HTR-8/SVneo (cell line): ENCODE measurements around the gene ZSCAN16.

Source experiments
- DNase-seq: peaks from one replicate; pipeline ENCODE4 v3.0.0; 2011; ENCODE audit warnings: low spot score, mixed read lengths; ENCODE audit not compliant: insufficient read length
- FAIRE-seq: peaks from 2 replicates; lab custom pipeline; 2011; peaks lifted over from hg19 to GRCh38; lab: Jason Lieb, UNC

Gene ZSCAN16

DNA sequence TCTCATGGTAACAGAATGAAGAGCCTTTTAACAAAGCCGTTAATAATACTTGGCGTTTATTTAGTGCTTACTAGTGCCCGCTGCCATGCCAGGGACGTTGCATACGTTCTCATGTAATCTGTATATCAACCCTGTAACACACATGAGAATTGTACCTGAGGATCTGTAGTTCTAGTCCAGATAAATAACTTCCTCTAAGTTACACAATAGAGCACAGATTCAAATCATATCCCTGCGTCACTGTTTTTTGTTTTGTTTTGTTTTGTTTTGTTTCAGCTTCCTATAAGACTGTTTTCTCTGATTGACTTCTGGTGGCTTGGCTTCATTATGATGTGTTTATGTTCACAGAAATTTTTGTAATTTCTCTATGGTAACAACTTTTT lies 553 bp downstream of the ZSCAN16 start:
- DNase-seq (no peak), FAIRE-seq (no peak)

DNA sequence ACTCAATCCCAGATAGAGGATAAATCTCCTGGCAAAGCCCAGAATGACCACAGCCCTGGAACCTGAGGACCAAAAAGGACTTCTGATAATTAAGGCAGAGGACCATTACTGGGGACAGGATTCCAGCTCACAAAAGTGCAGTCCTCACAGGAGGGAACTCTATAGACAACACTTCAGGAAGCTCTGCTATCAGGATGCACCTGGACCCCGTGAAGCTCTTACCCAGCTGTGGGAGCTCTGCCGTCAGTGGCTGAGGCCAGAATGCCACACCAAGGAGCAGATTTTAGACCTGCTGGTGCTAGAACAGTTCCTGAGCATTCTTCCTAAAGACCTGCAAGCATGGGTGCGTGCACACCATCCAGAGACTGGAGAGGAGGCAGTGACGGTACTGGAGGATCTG lies 992 bp downstream of the ZSCAN16 start:
- DNase-seq, result no peak
- no peak for FAIRE-seq

DNA sequence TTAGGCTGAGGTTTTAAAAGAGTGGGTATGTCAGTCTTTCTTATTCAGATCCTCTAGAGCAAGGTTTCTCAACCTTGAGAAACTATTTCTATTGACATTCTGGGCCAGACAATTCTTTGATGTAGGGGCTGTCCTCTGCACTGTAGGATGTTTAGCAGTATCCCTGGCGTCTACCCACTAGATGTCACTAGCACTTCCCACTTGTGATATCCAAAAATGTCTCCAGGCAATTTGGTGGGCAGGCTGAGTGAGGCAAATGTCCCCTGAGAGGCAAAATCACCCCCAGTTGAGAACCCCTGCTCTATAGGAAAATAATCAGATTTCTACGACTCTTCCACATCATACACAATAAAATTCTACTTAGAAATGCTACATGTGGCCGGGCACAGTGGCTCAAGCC lies 9.6 kb downstream of the ZSCAN16 start:
- DNase-seq (no peak), FAIRE-seq (no peak)

DNA sequence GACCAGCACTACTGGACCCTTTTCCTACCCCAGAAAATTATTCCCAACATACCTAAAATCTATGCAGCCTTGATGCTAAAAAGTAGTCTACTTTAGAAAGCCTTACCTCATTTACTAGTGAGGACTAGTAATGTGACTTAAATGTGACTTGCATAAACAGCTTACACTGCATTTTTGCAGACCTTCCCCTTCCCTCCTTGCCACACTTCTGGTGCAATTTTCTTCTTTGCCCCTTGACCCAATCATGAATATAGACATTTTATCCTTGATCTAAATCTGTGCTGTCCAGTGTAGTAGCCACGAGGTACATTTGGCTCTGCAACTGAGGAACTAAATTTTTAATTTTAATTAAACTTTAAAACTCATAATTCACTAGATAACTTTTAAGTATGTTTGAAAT lies 10.3 kb downstream of the ZSCAN16 start:
- DNase-seq (no peak), FAIRE-seq (no peak)

DNA sequence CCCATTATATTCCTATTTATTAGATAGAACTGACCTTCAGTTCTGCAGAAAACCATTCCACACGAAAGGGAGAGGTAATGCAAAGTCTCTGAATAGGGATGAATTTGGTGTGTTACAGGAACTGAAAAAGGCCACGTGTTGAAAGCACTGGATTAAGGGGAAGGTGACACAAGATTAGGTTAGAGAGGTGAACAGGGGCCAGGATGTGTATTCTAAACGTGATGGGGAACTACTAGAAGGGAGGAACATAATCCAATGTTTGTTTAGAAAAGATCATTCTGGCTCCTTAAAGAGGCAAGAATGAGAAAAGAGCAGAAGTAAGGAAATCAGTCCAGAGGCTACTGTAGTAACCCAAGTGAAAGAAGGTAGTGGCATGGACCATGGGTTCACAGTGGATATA lies 11.0 kb downstream of the ZSCAN16 start:
- FAIRE-seq (no peak), DNase-seq (no peak)

DNA sequence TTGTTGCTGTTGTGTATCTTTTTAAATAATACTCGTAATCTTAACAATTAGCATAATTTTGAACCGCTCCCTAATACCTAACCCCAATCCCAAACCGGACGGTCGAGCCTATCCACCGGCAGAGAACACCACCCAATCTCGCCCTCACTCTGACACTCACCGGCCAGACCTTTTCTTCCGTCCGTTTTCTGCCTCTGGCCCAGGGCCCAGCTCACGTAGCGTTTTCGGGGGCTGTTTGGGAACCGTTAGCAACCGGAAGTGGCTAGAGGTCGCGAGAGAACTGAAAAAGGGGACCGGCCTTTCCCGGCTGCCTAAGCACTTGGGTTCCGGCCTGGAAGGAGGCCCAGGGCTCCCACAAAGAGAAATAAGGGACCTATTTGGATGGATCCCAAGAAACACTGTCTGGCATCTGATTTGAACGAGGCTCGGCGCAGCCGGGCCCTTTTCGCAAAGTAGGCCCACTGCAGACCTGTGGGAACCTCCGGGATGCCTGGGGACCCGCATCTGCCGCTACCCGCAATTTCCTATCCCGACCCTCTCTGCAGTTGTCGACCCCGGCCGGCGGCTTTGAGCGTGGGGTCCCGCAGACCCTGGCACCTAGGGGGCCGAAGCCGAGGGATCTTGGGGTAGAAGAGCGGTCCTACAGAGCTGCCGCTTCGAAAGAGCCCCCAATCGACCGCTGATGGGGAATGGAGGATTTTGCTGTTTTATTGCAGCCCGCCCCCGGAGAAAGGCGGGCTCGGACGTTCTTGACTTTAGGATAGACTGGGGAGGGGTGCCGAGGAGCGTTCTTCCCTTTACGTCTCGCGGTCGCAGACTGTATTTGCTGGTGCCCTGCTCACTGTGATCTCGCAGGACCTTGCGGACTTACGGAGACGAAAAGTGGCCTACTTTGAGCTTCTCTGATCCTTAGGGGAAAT lies 12.4 kb downstream of the ZSCAN16 start:
- peak; percentile 60 for DNase-seq
- no peak for FAIRE-seq

DNA sequence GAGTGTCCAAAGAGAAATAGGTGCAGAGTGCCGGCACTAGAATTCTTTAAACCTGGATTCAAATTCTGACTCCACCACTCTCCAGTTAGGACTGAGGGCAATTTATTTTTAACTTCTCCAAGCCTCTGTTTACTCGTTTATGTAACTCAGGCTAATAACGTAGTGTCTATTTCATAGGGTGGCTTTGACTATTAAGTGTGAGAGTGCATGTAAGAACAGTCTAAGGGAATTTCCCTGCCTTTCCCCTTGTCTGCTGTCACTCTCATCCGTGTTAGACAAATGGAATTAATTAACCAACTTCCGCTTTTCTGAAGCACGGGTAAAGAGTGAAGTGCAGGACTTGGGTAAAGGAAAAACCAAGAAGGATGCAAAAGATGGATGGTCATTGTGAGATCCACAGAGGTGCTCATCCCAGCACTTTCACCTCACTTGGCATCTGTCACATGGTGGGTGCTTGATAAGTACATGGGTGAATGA lies 13.1 kb downstream of the ZSCAN16 start:
- no peak for DNase-seq
- no peak for FAIRE-seq

DNA sequence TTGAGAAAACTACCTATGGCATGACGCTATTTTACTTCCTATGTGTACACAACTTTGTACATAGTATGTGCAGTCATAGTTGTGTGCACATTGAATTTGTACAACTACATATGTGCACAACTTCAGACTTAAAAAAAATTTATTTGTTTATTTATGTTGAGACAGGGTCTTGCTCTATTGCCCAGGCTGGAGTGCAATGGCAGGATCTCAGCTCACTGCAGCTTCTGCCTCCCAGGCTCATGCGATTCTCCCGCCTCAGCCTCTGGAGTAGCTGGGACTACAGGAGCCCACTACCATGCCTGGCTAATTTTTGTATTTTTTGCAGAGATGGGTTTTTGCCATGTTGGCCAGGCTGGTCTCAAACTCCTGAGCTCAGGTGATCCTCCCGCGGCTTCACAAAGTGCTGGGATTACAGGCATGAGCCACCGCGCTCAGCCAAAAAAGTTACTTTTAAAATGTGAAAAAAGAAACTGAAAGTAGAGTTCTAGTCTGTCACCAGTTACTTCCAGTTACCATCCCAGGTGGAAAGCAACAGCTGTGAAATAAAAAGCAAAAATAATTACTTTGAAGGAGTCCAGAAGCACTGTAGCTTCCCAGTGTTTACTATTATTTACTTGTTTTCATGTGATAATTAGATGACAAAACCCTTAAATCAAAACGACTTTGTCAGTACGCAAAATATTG lies 15.6 kb downstream of the ZSCAN16 start:
- FAIRE-seq, result no peak
- no peak for DNase-seq

DNA sequence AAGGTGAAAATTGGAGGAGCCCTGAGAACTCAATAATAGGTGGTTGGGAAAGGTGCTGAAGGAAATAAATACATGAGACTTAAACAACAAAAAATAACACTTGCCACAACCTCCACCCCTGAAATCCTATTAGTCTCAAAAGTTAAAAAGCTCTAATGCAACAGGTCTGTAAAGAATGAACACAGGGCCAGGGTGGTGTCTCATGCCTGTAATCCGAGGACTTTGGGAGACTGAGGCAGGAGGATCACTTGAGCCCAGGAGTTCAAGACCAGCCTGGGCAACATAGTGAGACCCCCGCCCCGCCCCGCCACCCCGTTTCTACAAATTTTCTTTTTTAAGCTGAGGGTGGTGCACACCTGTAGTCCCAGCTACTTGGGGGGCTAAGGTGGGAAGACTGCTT lies 16.2 kb downstream of the ZSCAN16 start:
- FAIRE-seq (no peak), DNase-seq (no peak)

DNA sequence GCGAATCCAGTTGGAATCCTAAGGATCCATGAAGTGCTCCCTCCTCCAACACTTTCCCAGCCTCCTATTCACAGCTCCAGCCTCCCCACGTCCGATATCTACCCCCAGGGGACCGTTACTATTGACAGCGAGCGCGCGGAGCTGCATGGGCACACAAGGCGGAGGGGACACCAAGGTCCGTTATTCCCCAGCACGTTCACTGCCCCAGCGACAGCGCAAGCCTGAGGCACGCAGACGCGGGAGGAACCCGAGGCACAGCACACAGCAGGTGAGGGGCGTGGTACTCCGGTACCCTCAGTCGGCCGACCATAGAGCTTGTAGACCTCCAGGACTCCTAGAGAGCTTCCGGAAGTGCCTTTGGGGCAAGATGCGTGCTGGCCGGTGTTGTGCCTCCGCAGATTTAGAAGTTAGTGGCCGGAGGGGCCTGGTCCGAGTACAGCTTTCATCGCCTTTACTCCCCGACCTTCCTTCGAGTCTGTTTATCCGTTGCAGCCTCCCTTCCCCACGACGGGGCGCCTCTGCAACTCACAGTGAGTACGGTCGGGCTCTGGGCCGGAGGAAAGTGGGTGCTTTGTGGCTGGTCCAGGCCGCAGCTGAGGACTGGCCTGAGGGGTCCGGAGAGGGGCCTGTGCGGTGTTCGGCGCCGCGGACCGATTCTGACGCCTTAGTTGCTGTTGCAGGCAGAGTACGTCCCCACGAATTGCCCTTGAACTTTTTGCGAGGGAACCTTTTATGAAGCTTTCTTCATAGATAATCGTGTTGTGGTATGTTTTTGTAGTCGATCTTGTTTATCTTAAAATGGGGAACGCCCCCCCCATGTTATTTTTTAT lies 17.3 kb downstream of the ZSCAN16 start, which contains the start of gene ZKSCAN8:
Gene ZKSCAN8 (plus strand): TSS at position 384 of the 830 bp plus-strand sequence. CDS start 6,525 bp downstream, outside the sequence.
- peak; percentile 89 for FAIRE-seq
- peak; percentile 95 for DNase-seq

DNA sequence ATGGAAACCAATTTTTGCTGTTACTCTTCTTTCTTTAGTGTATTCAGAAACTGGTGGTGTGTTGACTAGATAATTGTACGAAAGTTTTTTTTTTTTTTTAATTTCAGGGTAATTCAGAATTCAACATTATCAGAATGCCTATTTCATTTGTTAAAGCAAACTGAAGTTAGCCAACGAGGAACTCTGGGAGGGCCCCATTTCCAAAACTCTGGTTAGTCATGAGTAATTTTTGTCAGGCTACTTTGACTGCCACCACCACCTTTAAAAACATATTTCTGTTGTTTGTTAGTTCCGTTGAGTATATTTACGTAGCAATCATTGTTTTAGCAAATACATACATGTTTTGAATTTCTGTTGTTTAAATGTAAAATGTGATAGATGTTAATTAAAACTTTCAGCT lies 18.0 kb downstream of the ZSCAN16 start:
- no peak for FAIRE-seq

DNA sequence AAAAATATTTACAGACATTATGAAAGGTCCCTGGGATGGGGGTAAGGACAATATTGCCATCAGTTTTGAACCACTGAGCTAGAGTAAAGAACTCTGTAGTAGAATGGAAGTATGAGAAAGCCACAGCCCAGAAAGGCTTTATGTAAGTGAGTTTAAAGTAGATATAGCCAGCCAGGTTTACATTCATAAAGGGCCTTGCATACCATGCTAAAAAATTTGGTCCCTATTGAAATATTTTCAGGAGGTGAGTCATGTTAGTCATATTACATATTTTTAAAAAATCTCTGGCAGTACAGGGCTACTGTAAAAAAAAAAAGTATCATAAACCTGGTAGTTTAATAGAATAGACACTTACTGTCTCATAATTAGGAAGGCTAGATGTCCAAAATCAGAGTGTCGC lies 20.8 kb downstream of the ZSCAN16 start:
- DNase-seq (no peak), FAIRE-seq (no peak)

More for the DNA sequence above, 18.0 kb downstream of the ZSCAN16 start:
- DNase-seq, result no peak

DNA sequence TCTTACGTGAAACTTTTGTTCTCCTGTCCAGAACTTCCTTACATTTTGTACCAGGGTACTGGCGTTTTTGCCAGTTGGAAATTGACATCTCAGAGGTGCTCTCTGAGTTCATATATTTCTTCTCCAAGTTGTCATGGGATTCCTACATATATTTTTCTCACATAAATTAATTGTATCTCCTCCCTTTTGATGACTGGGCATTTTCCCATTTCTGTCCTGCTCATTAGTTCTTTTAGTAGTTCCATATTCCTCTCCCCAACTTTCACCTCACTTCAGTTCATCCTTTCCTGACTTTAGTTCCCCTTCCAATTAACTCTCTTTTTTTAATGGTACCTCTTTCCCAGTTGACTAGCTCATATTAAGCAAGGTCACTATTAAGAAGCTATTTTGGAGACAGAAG lies 28.1 kb downstream of the ZSCAN16 start:
- no peak for DNase-seq
- no peak for FAIRE-seq

DNA sequence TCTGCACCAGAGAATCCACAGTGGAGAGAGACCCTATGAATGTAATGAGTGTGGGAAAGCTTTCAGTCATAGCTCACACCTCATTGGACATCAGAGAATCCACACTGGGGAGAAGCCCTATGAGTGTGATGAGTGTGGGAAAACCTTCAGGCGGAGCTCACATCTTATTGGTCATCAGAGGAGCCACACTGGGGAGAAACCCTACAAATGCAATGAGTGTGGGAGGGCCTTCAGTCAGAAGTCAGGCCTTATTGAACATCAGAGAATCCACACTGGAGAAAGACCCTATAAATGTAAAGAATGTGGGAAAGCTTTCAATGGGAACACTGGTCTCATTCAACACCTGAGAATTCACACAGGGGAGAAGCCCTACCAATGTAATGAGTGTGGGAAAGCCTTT lies 29.1 kb downstream of the ZSCAN16 start:
- no peak for DNase-seq
- no peak for FAIRE-seq

DNA sequence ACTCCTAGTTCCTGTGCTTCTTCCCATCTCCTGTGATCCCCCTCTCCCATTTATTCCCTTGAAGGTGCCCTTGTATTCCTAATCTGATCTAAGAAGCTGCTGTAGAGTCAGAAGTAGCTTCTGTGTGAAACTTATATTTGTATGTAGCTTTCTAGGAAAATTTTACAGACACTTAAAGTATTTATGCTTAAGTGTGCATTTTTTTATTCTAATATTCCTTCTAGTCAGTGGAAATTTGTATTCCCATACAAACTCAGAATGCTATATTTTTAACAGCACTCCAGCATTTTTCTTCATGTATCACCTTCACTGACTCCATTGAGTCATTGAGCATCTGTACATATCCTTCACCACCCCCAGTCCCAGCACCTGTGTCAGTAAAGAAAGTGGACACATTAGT lies 29.9 kb downstream of the ZSCAN16 start:
- no peak for FAIRE-seq
- no peak for DNase-seq

DNA sequence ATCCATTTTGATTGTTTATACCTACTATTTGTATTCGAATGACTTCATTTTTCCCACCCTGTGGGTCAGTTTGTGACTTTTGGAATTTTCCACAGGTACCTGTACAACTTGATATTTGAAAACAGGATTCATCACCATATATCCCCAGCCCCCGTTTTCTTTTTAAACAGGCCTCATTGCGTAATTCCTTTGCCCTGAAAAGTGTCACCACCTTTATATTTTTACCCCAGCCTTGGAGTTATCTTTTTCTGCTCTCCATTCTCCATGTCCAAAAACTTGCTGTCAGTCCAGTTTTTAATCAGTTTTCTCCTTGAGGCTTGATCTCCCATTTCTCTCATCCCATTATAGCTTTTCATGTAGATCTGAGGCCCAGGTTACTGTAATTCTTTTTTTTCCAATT lies 33.9 kb downstream of the ZSCAN16 start:
- FAIRE-seq (no peak), DNase-seq (no peak)

DNA sequence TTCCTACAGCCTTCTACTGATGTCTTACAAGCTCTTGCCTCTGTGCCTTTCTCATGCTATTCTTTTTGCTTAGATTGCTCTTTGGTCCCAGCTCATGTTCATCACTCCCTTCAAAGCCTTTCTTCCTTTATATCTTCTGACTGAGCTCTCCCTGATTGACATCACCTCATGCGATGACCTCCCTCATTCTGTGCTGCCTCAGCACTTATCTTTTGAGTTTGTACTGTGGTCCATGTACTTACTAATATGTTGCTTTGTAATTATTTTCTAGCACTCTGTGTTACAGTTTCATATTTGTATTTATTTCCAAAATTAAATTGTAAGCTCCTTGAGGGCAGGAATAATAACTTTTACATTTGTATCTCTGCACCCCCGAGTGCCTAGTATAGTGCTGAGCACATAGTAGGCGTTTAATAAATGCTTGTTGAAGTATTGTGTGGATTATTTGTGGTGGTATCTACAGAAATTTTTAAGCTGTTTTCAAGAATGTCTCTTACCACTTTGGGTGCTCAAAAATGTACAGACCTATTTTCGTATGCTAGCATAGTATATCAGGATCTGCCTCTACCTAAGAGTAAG lies 34.7 kb downstream of the ZSCAN16 start:
- DNase-seq (no peak), FAIRE-seq (no peak)

DNA sequence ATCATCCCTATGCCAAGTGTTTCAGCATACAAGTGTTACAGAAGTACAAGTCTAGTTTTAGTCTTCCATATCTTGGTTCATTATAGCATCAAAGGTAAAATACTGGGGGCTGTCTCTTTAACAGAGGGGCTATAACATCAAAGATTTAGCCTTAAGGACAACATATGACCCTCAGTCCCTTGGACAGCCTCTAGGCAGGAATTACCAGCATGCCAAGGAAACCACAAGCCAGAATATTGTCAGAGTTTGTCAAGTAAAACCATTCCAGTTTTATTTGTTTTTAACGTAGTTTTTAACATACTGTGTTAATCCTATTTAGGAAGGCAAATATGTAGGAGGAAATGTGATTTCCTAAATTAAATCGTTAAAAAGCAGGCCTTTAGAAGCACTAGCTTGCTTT lies 35.8 kb downstream of the ZSCAN16 start:
- DNase-seq (no peak), FAIRE-seq (no peak)

DNA sequence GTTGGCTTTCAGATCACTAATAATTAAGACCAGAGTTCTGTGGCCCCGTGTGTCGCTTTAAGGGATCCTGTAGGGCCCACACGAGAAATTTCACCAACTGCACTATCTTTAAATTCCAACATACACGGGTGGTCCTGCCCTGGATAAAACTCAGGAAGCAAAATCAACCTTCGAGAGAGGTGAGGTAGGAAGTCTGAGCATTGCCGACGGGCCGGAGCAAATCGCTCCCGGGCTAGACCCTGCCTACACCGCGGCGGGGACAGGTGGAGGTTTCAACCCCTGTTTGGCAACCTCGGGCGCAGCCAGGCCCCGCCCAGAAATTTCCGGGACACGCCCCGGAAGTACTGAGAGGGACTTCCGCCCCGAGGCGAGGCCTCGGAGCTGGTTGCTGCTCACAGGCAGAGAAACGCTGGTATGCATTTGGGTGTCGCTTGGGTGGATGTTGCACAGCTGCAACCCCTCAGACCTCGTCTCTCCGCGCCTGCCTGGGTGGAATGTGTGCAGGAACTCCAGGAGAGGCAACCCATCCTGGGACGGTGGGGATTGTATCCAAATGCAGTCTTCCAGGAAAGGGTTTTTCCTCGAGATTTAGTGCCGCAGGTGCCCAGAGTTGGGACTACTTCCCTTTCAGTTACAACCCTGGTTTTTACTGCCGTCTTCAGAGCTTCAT lies 37.1 kb downstream of the ZSCAN16 start:
- FAIRE-seq (peak; percentile 96), DNase-seq (peak; percentile 69)

DNA sequence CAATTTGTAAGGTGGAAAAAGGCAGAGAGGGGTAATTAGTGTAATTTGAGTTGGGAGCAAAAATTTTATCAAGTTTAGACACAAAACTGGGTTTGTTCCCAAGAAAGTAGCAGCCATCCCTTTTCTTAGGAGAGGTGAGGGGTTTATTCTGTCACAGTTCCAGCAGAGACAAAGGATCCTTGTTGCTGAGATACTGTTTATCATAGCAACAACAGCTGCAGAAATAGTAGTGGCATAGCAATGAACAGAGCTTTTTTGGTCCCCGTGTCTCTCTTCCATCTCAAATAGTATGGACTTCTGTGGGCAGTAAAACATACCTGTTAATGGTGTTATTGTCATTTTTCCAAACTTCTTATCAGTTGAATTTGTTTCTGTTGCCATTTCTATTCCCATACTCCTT lies 41.2 kb downstream of the ZSCAN16 start:
- FAIRE-seq (no peak), DNase-seq (no peak)
